Right lobe of liver (tissue), 4 donors: ENCODE results near the gene RBM47.

Source experiments
- POLR2A ChIP-seq: fragments of 450-650 bp; IDR thresholded peaks from one replicate; pipeline ENCODE4 v1.6.1; 2017; ENCODE audit warnings: antibody characterized with exemption, mild to moderate bottlenecking
- TF ChIP-seq, protein P1 (sequence below), 4 donors: fragments of 200-600 bp in 3 of 4; fragments of 450-650 bp in 1 of 4; IDR thresholded peaks; one replicate each; pipeline versions ENCODE4 v1.5.1 to v1.8.0; 2016 to 2022; ENCODE audit warnings: antibody characterized with exemption in 4 of 4, mild to moderate bottlenecking in 2 of 4
- donor health status: DM: no; HTN: no; CAD: no.
- donor health status: DM: no; HTN: no; CAD: no.
- donor health status: DM: no; HTN: yes; CAD: no.

DNA sequence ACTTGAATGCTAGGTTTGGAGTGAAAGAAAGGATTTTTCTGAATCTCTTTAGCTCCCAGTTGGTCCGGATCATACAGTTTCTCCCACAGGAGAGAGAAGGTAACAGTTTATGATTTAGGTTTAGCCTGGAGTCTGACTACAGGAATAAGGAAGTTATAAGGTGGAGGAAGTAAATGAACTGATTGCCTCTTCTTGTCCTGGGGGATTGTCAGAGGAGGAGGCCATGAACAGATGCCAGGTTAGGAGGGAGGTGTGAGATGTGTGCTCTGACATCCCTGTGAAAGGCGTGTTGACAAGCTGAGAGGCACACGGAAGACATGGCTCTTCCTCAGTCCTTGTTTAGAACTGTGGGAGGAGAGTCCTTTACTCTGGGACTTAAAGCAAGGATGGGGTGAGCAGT is 230.1 kb downstream of the RBM47 start:
- no peak for TF ChIP-seq POLR2A
- TF ChIP-seq, protein P1, sequence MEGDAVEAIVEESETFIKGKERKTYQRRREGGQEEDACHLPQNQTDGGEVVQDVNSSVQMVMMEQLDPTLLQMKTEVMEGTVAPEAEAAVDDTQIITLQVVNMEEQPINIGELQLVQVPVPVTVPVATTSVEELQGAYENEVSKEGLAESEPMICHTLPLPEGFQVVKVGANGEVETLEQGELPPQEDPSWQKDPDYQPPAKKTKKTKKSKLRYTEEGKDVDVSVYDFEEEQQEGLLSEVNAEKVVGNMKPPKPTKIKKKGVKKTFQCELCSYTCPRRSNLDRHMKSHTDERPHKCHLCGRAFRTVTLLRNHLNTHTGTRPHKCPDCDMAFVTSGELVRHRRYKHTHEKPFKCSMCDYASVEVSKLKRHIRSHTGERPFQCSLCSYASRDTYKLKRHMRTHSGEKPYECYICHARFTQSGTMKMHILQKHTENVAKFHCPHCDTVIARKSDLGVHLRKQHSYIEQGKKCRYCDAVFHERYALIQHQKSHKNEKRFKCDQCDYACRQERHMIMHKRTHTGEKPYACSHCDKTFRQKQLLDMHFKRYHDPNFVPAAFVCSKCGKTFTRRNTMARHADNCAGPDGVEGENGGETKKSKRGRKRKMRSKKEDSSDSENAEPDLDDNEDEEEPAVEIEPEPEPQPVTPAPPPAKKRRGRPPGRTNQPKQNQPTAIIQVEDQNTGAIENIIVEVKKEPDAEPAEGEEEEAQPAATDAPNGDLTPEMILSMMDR (IDR thresholded peaks at IDR 0.05) = no peak
